ENCODE data around the gene GRK3.
"Not testable (repeated sequence)": the region's sequence is repeated elsewhere in the genome, so short reads cannot be mapped to it uniquely, and the experiment has no call there.

GRK3 gene

GRCh38 chr22:25551396-25551795 lies 13.1 kb upstream of the GRK3 start:
- no peak for DNase-seq (ENCODE audit: low read depth in 2 of 2)

- peak; percentile 14 to 22 for DNase-seq (ENCODE audit: low read depth in 2 of 2)
These were observed 12.1 kb upstream of the GRK3 start for GRCh38 chr22:25552405-25552804.

- no peak for DNase-seq (ENCODE audit: low read depth in 2 of 2)
These were observed 11.3 kb upstream of the GRK3 start for GRCh38 chr22:25553131-25553530.

- DNase-seq (ENCODE audit: low read depth in 2 of 2) = no peak
These were observed 10.2 kb upstream of the GRK3 start for GRCh38 chr22:25554238-25554671.

GRCh38 chr22:25554689-25555088 lies 9.8 kb upstream of the GRK3 start:
- no peak for DNase-seq (ENCODE audit: low read depth in 2 of 2)

- DNase-seq (ENCODE audit: low read depth in 2 of 2) = no peak
These were observed 8.9 kb upstream of the GRK3 start for GRCh38 chr22:25555586-25555985.

- DNase-seq (ENCODE audit: low read depth in 2 of 2) = no peak
These were observed 7.3 kb upstream of the GRK3 start for GRCh38 chr22:25557218-25557617.

- no peak for DNase-seq (ENCODE audit: low read depth in 2 of 2)
These were observed 6.1 kb upstream of the GRK3 start for GRCh38 chr22:25558341-25558740.

- DNase-seq (ENCODE audit: low read depth in 2 of 2) = not testable (repeated sequence)
These were observed 4.6 kb upstream of the GRK3 start for GRCh38 chr22:25559910-25560309.

- not testable (repeated sequence) for DNase-seq (ENCODE audit: low read depth in 2 of 2)
These were observed 3.3 kb upstream of the GRK3 start for GRCh38 chr22:25561182-25561581.

- DNase-seq (ENCODE audit: low read depth in 2 of 2) = not testable (repeated sequence)
These were observed 2.5 kb upstream of the GRK3 start for GRCh38 chr22:25561927-25562326.

GRCh38 chr22:25562966-25563760 lies 1.3 kb upstream of the GRK3 start:
- DNase-seq (ENCODE audit: low read depth in 2 of 2) = not testable (repeated sequence)

- no peak for DNase-seq (ENCODE audit: low read depth in 2 of 2)
These were observed 635 bp upstream of the GRK3 start for GRCh38 chr22:25563761-25564319.

GRCh38 chr22:25564979-25565677 lies 653 bp downstream of the GRK3 start:
- DNase-seq (ENCODE audit: low read depth in 2 of 2) = no peak

- DNase-seq (ENCODE audit: low read depth in 2 of 2) = no peak
These were observed 1.9 kb downstream of the GRK3 start for GRCh38 chr22:25566186-25566897.

GRCh38 chr22:25566898-25567235 lies 2.4 kb downstream of the GRK3 start:
- no peak for DNase-seq (ENCODE audit: low read depth in 2 of 2)

GRCh38 chr22:25567251-25567675 lies 2.8 kb downstream of the GRK3 start:
- DNase-seq (ENCODE audit: low read depth in 2 of 2) = no peak

GRCh38 chr22:25568066-25568465 lies 3.6 kb downstream of the GRK3 start:
- not testable (repeated sequence) for DNase-seq (ENCODE audit: low read depth in 2 of 2)

- DNase-seq (ENCODE audit: low read depth in 2 of 2) = no peak
These were observed 4.9 kb downstream of the GRK3 start for GRCh38 chr22:25569361-25569760.

GRCh38 chr22:25569983-25570382 lies 5.5 kb downstream of the GRK3 start:
- DNase-seq (ENCODE audit: low read depth in 2 of 2) = no peak

GRCh38 chr22:25570486-25570885 lies 6.0 kb downstream of the GRK3 start:
- no peak for DNase-seq (ENCODE audit: low read depth in 2 of 2)
